GM21528 (cell line): ENCODE data around the gene MUC13.

ENCODE experiments used
- ATAC-seq: cut with Tn5 transposase; IDR thresholded peaks from one replicate; pipeline ENCODE4 v1.9.1; 2021; ENCODE audit warnings: mild to moderate bottlenecking, moderate library complexity; ENCODE audit not compliant: unreplicated experiment, low FRiP score

Gene MUC13

DNA sequence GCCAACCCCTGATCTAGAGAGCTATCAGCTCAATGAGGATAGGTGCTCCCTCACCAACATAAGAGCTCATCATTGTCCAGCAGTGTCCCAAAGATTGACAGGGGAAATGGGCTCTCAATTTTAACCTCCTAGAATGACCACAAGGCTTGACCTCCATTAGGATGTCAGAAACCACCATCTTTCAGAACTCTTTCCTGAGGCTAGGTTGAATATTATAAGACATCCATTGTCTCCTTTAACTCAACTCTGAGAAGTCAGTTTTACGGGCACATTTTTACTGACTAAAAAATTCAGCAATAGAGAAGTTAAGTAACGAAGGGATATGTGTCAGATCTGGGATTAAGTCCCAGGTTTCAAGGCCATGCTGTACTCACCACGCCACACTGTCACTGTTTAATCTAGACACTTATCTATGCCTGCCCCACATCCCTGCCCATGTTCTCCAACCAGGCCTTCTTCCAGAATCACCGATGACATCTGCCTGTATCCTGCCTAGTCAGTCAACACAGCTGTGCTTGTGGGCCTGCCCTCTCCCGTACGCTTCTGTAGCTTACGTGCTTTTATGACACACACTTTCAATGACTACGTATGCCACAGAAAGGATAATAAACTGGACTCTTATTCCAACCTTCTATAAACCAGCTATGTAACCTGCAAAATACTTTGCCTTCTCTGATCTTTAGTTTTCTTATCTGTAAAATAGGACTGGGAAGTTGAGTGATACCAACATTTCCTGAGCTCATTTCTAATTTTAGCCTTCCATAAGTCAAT lies 17.1 kb upstream of the MUC13 start:
- ATAC-seq, result no peak

DNA sequence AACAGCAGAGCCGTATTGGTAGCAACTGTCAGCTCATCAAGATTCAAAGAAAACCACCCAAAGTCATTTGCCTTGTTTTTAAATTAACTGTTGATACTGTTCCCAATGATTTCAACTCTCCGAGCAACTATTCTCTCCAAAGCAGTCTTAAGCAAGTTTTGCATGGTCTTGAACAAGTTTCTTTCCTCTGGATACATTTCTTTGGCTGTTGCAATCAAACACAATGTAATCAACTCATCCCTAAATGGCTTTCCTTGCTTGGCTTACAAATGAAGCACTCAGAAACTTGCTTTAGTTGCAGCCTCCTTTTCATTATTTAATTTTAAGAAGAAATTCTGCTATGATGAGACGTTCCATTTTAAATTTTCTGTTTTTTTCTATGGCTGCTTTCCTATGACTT lies 15.5 kb upstream of the MUC13 start:
- no peak for ATAC-seq

DNA sequence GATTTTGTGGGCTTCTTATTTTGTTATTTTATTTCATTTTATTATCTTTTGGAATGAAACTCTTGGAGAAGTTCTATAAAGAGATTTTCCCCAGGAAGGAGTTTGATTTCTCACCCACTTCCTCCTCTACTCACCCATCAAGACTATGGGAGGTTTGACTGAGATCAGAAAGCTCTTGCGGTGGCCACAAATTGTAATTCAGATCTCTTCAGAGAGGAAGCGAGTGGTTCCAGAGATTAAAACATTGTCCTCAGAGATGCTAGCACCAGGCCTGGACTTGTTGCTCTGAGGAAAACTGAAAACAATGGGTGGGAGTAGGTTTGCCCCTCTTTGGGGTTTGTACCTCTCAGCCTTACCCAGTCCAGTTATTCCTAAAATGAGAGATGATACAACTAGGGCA lies 8.1 kb upstream of the MUC13 start:
- no peak for ATAC-seq

DNA sequence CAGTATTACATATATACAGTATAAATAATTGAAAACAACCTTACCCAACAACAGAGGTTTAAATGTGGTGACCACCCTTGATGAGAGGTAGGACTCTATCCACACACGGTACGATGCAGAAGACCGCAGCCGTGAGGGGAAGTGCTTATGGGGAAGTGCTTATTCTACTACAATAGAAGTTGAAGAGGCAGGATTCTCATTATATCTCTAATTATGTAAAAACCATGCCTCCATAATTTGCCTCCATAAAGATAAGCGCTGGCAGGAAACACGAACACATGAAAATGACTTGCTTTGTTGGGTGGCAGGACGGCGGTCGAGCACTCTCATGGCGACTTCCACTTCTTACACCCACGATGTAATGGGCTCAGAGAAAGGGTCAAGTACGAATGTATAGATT lies 7.2 kb upstream of the MUC13 start:
- ATAC-seq, result no peak

DNA sequence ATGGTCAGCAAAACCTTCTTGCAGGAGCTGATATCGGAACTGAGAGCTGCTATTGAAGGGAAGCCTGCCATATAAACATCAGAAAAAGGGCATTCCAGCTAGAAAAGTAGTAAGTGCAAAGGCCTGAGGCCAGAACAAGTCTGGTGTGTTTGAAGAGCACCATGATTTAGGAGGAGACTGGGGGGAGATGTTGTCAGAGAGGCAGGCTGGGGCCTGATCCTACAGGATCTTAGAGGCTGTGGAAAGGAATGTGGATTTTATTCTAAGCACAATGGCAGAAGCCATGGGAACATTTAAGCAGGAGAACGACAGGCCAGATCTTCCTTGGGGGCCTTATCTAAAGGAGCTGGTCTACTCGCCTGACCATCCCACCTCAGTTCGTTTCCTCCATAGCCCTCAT lies 5.1 kb upstream of the MUC13 start:
- ATAC-seq, result no peak

DNA sequence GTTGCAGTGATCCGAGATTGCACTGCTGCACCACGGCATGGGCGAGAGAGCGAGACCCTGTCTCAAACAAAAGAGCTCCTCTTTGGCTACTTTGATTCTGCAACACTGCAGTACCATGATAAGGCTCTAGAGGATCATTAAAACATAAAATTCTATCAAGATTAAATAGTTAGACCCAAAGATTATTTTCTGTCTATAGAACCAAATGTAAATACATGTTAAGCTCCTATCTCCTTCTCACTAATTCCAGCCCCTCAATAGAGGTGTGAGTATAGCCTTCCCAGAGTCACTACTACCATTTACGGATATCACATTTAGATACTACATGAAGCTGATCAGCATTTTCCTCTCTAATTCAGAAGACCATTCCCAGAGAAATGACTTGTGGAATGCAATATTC lies 4.3 kb upstream of the MUC13 start:
- ATAC-seq, result no peak

DNA sequence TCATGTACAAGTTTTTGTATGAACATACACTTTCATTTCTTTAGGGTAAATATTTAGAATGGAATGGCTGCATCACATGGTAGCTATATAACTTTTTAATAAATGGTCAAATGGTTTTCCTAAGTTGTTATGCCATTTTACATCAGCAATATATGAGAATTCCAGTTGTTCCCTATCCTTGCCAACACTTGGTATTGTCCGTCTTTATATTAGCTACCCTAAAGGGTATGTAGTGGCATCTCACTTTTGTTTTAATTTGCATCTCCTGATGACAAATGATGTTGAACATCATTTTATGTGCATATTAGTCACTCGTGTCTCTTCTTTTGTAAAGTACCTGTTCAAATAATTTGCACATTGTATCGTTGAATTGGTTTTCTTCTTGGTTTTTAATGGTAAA lies 2.5 kb upstream of the MUC13 start:
- ATAC-seq, result no peak

DNA sequence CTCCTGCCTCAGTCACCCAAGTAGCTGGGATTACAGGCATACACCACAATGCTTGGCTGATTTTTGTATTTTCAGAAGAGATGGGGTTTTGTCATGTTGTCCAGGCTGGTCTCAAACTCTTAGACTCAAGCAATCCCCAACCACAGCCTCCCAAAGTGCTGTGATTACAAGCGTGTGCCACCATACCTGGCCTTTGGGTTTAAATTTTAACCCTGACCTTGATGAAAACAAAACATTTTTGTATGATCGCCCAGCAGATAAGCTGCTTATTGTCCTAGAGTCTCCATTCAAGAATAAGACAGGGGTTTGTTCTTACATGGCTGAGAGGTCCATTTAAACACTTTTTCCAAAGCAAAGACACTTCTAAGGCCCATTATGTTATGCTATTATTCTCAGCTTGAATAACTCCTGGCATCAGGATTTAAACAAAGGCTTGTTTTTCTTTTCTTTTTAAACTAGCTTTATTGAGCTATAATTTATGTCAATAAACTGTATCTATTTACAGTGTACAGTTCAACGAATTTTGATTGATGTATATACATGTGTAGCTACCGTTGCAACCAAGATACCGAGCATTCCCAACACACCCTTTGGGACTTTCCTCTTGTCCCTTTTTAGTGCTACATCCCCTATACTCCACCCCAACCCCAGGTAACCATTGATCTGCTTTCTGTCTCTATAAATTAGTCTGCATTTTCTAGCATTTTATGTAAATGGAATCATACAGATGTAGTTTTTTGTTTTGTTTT lies 1.4 kb upstream of the MUC13 start:
- no peak for ATAC-seq

DNA sequence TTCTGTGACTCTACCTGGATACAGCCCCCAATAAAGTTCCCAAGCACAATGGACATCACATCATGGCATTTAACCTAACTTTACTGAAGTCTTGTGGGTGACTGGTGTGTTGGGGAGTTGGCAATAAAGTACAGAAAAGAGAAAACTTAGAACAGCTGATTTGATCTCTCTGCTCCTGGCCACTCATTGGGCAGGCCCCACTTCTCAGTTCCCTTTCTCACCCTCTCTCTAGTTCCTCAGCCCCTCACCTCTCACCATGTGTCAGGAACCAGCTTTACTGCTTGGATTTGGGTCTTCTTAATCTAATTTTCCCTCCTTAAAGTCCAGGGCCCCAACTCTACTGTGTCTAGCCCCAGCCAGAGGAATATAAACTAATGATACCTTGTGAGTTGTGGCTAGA lies 713 bp upstream of the MUC13 start:
- ATAC-seq, result no peak

DNA sequence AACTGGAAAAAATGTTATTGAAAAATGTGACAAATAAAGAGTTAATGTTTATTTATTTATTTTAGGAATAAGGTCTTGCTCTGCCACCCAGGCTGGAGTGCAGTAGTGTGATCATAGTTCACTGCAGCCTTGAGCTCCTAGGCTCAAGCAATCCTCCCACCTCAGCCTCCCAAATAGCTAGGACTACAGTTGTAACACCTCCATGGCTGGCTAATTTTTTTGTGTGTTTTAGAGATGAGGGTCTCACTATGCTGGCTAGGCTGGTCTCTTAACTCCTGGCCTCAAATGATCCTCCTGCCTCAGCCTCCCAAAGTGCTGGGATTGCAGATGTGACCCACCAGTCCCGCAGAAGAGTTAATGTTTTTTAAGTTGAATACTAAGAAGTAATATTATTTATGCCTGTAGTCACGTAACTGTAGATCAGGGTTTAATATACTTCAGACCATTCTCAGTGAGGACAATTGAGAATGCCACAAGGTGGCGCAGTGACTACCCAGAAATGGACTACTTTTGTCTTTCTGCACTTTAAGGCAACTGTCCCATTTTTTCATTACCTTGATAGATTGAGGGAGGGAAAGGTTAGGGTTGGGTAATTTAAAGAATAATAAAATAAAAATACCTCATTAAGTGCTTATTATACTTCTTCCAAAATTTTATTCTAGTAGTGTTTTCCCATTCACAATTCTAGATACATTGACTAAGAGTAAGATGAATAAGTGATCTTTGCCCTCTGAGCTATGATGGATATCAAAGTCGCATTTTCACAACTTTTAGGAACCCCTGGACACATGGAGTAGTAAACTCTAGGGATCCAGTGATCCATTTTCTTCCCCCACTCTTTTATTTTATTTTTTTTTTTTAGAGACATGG lies 6.0 kb downstream of the MUC13 start:
- ATAC-seq, result no peak

DNA sequence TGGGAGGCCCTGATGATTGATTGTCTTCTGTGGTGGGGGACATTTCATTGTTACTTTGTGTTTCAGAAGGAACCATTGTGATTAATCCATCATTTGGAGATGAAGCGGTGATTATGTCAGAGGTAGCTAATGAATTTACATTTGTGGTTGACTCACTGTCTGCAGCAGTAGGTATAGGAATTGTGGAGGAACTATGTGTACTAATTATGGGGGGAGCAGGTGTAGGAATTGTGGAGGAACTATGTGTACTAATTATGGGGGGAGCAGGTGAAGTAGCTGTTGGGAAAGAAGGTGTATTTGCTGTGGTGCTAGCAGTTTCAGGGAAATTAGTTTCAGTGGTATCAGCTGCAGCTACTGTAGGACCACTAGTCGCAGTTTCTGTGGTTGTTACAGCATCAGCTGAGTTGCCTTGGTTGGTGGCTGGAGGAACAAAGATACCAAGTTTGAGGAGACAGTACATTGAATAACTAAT lies 6.9 kb downstream of the MUC13 start:
- ATAC-seq, result no peak

DNA sequence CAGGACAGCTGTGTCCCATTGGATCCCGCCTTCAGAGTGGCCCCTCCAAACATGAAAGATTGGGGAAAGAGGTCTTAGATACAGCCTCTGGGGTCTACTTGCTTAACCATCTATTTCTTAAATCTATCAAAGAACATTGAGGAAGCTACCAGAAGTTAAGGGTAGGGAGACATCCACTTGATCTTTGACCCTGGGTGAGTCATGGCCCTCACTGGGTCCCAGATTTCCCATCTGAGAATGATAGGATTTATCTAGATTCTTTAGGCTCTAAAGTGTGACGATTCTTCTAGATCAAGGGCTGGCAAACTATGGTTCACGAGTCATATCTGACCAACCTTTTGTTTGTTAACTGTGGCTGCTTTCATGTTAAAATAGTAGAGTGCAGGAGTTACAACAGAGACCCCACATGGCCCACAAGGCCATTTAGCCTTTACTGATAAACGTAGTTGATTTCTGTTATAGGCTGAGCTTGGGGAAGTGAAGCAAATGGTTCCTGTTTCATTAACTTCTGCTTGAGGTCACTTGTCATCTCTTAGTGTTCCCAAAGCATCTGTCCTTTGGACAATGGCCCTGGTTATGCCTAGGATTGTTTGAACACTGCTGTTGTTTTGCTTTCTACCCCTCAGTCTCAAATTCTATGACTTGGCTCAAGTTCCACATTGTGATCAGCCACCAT lies 8.0 kb downstream of the MUC13 start:
- ATAC-seq, result no peak

DNA sequence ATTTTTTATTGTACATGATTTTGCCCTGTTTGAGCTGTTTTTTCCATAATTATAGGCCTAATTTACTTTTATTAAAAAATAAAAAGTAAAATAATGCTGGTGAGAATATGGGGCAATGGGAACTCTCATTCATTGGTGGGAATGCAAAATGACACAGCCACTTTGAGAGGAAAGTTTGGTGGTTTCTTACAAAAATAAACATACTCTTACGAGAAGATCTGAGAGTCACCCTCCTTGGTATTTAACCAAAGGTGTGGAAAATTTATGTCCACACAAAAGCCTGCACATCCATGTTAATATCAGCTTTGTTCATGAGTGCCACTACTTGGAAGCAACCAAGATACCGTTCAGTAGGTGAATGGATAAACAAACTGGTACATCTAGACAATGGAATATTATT lies 9.8 kb downstream of the MUC13 start:
- ATAC-seq, result no peak

DNA sequence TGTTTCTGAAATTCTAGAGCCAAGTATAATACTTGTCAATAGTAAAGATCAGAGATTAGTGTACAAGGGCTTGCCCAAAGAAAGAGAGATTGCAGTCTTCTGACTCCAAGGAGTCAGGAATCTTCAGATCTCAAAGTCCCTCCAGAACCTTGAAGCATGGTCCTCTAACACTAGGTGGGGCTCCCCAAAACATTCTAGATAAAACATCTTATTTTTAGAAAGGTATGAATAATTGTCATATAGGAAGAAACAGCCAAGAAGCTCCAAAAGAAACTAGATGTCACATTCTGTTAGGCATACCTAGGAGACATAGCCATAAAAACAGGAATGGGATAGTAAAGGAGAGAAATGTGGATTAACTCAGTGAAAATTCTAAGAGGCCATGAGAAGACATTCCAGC lies 10.7 kb downstream of the MUC13 start:
- no peak for ATAC-seq

DNA sequence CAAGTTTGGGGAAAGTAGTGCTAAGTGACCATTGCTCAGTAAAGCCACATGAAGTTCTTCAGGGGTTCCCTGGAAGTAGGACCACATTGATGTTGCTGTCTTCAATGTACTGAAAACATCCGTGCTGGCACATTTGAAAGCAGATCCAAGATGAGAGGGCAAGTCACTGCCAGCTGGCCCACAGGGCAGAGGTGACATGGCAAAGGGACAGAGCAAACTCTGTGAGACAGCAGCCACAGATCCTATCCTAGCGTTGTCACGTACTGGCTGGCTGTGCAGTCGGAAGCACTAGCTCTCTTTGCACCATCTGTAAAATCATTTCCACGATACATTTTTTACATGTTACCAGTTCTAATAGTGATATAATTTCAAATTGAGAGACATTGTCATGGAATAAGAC lies 13.8 kb downstream of the MUC13 start:
- no peak for ATAC-seq

DNA sequence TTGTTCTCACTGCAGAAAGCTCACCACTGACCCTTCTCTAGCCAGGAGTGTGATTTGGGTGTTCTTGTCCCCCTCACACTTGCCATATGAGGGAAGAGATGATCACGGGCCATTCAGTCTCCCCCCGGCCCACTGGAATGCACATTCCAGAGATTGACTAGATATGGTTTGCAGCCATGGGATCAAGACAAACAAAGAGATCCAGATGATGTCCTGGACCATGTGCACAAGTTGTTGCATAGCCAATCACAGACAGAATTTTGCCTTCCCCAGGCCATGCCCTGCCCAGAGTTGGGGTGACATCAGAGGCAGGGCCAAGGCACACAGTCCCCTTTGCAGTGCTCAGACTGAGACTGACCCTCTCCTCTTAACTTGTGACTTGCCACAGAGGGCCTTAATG lies 14.8 kb downstream of the MUC13 start:
- ATAC-seq, result no peak

DNA sequence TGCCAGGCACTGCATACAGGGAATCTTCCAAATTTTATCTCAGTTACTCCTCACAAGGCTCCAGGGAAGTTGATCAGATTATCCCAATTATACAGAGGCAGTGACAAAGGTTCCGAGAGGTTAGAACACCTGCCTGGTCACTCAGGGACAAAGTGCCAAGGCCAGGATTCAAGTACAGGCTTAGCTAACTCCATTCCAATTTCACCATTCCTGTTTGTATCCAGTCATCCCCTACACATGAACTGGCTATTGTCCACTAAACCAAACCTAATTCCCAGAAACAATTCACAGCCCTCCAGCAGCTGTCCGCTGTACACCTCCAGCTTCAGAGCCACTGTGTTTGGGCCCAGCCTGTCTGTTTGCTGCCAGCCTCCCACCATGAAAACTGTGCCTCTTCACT lies 16.0 kb downstream of the MUC13 start:
- no peak for ATAC-seq

DNA sequence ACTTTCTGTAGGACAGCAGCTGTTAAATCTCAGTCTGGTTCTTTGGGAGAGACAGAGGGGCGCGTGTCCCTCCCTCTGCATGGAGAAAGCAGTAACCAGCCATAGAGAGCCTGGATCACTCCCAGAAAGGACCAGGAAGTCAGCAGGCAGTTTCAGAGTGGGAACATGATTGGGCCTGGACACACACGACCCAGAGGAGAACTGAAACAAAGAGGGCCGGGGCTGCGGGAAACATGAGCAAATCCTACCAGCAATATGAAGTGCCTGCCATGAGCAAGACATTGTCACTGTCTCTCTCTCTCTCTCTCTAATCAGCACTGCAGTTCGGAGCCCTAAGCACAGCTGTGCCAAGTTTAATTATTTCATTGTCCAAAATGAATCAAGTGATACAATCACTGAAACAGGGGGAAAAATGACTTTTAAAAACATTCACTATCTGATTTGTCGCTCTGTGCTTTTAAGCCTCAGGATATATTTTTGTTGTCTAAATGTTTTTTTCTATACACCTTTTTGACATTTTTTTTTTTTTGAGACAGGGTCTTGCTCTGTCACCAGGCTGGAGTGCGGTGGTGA lies 17.6 kb downstream of the MUC13 start:
- ATAC-seq, result no peak

DNA sequence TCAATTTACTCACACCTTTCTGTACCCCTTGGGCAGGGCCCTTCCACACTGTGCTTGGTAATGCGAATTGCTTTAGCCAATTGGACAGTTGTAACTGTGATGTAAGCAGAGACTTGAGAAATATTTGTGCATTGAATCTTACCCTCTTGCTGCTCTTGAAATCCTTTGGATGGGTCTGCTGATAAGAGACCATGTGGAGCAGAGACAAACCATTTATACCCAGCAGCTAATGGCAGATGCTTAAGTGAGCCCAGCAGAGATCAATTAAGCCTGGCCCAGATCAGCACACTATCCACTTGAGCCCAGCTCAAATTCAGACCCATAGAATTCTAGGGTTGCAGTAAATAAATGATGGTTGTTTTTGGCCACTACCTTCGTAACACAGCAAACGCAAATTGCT lies 19.3 kb downstream of the MUC13 start:
- no peak for ATAC-seq

DNA sequence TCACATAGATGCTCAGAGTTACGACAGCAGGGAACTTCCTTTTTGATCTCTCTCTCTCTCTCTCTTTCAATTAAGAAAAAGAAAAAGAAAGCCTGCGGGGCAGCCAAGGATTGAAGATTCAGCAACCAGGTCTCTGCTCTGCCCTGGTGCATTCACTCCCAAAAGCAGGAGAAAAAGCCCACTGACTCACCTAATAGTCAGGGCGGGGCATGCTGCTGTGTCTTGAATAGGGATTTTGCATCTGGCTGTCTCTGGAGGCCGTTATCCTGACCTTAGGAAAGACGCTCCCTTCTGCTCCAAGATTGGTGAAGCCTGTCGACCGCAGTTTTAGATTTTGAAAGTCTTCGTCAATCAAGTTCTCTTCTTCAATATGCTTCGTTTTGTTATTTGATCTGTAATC lies 26.6 kb downstream of the MUC13 start:
- no peak for ATAC-seq
